MM.1S (cell line): ENCODE measurements around the gene CCL16.

Experiments used
- CTCF ChIP-seq: fragments of 300-600 bp; sonication (generic); IDR thresholded peaks from 2 replicates; pipeline ENCODE4 v1.5.1; 2016; ENCODE audit warnings: antibody characterized with exemption, low read length, mixed read lengths
- EZH2phosphoT487 ChIP-seq: fragments of 300-600 bp; sonication (generic); IDR thresholded peaks from 2 replicates; pipeline ENCODE4 v1.6.1; 2018; ENCODE audit warnings: antibody characterized with exemption, low read length

DNA sequence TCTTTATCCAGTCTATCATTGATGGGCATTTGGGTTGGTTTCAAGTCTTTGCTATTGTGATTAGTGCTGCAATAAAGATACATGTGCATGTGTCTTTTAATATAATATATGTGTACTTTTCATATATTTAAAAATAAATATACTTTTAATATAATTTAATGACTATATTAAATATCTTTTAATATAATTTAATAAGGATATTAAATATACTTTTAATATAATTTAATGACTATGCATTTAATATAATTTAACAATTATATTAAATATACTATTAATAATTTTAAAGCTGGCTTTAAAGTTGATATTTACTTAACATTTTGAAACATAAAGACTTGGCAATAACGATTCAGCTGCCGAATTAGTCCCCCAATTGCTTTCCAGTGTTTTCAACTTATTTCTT lies 35.3 kb upstream of the CCL16 start:
- no peak for TF ChIP-seq CTCF
- no peak for TF ChIP-seq EZH2phosphoT487
